Measurements from ENCODE around the gene CEP72.
"Not testable (repeated sequence)": the region's sequence is repeated elsewhere in the genome, so short reads cannot be mapped to it uniquely, and the experiment has no call there.

The CEP72 gene

DNA sequence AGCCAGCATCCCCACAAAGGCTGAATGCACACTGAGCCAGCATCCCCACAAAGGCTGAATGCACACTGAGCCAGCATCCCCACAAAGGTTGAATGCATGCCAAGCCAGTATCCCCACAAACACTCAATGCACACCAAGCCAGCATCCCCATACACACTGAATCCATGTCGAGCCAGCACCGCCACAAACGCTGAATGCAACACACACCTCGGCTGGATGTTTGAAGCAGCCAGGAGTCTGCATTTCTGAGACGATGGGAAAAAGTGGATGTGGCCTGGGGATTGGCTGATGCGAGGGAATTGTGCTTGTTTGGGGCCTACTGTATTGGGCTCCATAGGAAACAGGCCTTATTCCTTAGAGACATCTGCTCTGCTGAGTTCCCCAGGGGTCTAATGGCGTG lies 30.9 kb upstream of the CEP72 start:
- no peak for DNase-seq (ENCODE audit: low spot score)

DNA sequence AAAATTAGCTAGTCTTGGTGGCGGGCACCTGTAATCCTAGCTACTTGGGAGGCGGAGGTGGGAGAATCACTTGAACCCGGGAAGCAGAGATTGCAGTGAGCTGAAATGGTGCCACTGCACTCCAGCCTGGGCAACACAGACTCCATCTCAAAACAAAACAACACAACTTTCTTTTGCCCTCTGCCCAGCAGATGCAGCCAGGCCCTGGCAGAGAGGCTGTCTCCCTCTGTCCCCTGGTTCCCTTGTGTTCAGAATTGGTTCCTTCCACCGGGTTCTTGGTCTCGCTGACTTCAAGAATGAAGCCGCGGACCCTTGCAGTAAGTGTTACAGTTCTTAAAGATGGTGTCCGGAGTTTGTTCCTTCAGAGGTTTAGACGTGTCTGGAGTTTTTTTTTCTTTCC lies 30.2 kb upstream of the CEP72 start:
- no peak for DNase-seq (ENCODE audit: low spot score)

DNA sequence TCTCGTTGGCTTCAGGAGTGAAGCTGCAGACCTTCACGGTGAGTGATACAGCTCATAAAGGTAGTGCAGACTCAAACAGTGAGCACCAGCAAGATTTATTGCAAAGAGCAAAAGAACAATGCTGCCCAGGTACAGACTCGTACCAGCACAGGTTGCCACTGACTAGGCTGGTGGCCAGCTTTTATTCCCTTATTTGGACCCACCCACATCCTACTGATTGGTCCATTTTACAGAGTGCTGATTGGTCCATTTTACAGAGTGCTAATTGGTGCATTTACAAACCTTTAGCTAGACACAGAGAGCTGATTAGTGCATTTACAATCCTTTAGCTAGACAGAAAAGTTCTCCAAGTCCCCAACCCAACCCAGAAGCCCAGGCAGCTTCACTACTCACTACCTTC lies 29.7 kb upstream of the CEP72 start:
- DNase-seq (ENCODE audit: low spot score) = not testable (repeated sequence)

DNA sequence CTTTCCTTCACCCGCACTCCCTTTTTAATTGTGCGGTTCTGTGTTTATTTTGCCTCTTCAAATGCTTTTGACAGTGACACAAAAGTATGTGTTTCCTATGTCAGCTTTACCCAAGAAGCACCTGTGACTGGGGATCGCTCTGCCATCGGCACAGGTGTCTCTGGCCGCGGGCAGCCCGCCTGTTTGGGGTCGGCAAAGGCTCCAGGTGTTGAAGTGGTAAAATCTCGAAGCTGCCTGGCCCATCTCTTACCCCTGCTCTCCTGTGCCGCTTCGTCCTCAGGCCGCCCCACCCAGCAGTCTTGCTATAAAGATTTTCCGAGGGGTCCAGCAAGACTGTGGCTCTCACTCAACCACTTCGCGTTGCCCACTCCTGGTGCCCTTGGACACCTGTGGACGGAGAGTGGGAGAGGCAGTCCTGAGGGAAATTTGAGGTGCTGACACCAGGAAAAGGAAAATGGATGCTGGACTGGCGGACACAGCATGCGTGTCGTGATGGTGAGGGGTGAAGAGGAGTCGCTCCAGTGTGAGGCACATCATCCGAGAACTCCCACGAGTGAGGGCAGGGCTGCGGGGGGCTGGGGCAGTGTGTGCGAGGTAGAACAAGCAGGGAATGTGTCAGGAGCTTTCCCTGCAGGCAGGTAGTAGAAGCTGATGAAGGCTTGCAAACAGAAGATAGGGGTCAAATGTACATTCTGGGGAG lies 29.1 kb upstream of the CEP72 start:
- no peak for DNase-seq (ENCODE audit: low spot score)

DNA sequence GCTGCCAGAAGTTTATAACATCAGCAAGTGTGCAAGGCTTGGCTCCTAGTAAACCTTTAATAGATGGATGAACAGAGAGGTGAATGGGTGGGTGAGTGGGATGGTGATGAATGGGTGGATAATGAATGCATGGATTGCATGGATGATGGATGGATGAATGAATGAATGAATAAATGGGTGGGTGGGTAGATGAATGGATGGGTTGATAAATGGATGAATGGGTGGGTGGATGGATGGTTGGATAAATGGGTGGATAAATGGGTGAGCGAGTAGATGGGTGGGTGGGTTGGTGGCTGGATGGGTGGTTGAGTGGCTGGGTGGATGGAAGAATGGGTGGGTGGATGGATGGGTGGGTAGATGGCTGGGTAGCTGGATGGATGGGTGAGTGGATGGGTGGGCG lies 28.5 kb upstream of the CEP72 start:
- no peak for DNase-seq (ENCODE audit: low spot score)

DNA sequence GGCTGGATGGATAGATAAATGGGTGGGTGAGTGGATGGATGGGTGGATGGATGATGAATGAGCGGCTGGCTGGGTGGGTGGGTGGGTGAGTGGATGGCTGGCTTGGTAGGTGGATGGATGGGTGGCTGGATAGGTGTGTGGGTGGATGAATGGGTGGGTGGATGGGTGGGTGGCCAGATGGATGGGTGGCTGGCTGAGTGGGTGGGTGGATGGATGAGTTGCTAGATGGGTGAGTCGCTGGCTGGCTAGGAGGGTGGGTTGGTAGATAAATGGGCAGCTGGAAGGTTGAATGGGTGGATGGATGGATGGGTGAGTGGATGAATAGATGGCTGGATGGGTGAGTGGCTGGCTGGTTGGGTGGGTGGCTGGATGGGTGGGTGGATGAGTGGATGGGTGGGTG lies 27.9 kb upstream of the CEP72 start:
- no peak for DNase-seq (ENCODE audit: low spot score)

DNA sequence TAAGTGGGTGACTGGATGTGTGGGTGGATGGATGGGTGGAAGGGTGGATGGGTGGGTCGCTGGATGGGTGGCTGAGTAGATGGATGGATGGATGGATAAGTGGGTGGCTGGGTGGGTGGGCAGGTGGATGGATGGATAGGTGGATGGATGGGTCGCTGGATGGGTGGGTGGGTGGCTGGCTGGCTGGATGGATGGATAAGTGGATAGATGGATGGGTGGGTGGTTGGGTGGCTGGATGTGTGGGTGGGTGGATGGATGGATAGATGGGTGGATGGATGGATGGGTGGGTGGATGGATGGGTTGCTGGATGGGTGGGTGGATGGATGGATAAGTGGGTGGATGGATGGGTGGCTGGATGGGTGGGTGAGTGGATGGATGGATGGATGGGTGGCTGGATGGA lies 27.3 kb upstream of the CEP72 start:
- DNase-seq (ENCODE audit: low spot score) = no peak

DNA sequence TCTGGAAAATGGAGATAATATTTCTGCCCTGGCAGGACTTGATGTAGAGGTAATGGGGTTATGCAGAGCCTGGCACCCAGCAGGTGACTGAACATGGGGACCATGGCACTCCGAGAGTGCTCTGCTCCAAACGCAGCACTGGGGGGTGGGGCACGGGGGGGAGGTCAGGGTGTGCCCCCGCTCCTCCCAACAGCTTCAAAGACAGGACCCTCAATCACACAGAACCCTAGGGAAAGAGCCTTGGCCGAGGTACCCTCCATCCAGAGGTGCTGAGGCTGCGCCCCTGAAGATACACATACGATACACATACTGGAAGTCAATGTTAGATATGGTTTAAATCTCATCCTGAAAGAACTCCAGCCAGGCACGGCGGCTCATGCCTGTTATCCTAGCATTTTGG lies 26.6 kb upstream of the CEP72 start:
- no peak for DNase-seq (ENCODE audit: low spot score)

DNA sequence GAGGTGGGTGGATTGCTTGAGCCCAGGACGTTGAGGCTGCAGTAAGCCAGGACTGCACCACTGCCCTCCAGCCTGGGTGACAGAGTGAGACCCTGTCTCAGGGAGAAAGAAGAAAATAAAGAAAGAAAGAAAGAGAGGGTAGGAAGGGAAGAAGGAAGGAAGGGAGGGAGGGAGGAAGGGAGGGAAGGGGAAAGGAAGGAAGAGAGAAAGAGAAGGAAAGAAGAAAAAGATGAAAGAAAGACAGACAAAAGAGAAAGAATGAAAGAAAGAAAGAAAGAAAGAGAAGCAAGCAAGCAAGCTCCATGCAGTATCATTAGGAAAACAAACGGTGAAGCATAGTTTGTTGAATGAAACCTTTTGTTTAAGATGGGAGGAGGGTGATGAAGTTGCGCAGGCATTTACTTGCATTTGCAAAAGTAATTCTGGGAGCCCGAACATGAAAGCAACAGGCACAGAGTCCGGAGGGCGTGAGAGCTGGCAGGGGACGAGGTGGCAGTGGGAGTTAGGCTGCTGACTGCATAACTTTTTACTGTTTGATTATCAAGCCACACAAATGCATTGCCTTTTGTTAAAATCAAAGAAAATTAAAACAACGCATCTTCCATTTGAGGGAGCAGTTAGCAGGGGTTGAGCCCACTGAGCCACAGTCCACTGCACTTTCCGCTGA lies 26.0 kb upstream of the CEP72 start:
- no peak for DNase-seq (ENCODE audit: low spot score)

DNA sequence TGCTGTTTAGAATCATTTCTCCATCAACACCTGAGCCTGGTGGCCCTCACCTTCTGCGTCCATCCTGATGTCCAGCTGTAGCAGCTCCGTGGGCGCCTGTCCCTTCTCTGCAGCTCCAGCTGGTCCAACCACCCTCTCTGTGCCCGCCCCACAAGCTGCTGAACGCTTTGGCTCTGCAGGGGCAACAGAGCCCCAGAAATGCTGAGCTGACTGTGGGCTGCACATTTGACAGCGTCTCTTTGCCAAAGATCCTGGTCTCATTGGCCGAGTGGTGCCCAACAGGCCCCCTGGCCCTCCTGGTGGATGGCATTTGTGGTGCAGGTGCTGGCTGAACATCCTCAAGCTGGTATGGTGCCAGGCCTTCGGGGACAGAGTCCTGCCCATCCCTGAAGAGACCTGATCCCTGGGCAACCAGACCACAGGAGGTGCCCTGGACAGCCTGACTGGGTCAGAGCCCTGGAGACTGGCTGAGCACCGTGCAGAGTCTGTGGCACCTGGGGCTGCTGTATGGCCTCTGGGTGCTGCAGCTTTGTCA lies 25.3 kb upstream of the CEP72 start:
- DNase-seq (ENCODE audit: low spot score) = no peak

DNA sequence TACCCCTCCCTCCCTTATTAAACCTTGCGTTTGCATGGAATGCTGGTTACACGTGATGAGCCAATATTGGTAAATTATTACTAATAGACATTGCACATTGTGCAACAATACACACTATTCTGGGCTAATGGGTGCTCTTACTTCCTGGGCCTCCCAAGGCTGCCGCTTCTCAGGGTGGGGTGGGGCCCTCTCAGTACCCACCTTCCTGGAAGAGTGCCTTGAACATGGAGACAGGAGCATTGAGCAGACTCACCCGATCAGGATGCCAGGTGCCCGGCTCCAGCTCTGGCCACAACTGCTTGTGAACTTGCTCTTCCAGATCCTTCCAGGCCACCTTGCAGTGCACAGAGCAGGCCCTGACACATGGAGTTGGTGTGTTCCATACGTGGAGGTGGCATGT lies 24.7 kb upstream of the CEP72 start:
- no peak for DNase-seq (ENCODE audit: low spot score)

DNA sequence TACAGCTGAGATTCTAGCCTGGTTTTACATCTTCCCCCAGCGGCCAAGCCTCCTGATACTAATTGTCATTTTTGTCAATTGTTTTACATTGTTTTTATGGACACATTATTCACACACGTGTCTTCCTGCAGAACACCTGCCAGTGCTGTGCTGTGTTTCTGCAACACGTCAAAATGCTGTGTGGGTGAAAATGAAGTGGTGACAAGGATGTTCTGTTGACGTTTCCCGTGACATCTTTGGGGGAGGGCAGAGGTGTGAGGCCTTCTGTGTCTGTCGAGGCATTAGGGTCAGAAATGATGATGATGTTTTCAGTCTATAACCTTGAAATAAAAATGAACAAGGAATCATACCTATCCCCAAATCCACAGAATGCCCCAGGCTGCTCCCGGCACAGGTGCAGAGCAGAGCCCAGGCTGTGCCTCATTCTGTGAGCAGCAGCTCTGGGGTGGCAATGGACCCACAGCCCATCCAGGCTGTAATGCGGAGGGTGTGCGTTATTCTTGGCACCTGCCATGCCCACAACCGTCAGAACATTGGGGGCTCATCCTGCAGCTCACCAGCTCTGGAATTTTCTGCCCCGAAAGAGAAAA lies 23.6 kb upstream of the CEP72 start:
- no peak for DNase-seq (ENCODE audit: low spot score)

DNA sequence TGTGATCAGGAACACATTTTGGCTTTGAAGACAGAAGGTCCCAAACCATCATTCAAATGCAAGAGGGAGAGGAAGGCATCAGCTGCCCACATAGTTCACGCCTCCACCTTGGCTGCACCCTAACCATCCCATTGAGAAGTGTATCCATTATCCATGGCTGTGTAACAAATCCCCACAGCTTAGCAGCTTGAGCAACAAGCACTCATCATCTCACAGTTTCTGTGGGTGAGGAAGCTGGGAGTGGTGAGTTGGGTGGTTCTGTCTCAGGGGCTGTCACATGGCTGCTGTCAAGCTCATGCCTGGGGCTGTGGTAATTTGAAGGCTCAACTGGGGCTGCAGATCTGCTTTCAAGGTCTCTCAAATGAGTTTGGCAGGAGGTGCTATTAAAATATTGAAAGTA lies 23.0 kb upstream of the CEP72 start:
- DNase-seq (ENCODE audit: low spot score) = no peak

DNA sequence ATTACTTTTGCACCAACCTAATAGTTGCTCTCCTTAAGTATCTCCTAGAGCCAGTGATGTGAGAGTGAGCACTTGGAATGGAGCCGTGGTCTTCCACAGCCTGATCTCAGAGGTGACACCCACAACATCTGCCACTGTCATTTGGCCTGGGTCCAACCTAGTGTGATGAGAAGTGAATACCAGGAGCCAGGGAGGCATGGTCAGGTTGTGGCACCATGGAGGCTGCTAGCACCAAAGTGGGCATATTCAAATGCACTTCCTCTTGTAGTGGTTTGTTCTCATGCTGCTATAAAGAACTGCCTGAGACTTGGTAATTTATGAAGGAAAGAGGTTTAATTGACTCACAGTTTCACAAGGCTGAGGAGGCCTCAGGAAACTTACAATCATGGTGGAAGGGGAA lies 22.6 kb upstream of the CEP72 start:
- DNase-seq (ENCODE audit: low spot score) = no peak

DNA sequence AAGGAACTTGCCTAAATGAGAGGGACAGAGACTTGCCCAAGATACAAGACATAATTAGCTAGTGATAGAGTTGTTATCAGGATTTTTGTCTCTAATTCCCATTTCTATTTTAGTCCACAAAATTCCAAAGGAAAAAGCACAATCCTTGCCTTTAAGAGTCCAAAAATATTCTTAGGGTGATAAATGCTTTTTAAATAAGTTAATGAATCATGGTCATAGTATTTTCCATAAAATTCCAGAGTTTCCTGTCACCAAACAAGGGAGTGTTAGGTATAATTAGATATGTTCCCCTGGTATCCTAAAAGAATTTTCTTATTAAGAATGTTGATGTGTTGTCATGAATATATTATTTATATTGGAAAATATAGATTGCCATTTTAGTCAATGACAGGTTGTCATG lies 21.8 kb upstream of the CEP72 start:
- DNase-seq (ENCODE audit: low spot score) = no peak

DNA sequence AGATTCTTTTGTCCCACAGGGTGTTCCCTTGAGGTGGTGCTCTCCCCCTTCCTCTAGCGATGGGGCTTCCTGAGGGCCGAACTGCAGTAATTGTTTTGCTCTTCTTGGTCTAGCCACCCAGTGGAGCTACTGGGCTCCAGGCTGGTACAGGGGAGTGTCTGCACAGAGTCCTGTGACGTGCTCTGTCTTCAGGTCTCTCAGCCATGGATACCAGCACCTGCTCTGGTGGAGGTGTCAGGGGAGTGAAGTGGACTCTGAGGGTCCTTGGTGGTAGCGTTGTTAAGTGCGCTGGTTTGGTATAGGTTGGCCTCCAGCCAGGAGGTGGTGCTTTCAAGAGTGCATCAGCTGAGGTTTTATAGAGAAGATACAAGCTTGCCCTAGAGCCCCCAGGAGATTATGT lies 20.4 kb upstream of the CEP72 start:
- no peak for DNase-seq (ENCODE audit: low spot score)

DNA sequence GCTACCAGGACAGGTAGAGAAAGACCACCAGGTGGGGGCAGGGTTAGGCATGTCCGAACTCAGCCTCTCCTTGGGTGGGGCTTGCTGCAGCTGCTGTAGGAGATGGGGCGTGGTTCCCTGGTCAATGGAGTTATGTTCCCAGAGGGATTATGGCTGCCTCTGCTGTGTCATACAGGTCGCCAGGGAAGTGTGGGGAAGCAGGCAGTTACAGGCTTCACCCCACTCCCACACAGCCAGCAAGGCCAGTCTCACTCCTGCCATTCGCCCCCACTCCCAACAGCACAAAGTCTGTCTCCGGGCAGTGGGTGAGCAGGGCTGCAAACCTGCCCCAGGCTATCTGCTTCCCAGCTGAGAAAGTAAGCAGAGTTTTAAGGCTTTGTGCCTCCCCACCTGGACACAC lies 20.0 kb upstream of the CEP72 start:
- no peak for DNase-seq (ENCODE audit: low spot score)

DNA sequence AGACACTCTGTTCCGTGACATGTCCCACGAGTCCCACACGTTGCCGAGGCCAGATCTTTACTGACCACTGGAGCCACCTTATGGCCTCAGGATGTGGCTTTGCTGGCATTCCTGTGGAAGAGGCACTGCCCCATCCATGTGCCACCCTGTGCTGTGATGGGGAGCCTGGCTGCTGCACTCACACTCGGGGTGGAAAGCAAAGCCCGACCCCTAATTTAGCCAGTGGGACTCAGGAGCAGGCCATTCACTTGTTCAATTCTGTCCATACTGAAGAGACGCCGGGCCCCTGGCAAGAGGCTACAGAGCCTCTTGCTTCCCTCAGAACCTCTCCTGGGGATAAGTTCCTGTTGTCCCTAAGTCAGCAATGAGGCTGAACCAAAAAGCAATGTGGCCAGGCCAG lies 18.6 kb upstream of the CEP72 start:
- DNase-seq (ENCODE audit: low spot score) = no peak

DNA sequence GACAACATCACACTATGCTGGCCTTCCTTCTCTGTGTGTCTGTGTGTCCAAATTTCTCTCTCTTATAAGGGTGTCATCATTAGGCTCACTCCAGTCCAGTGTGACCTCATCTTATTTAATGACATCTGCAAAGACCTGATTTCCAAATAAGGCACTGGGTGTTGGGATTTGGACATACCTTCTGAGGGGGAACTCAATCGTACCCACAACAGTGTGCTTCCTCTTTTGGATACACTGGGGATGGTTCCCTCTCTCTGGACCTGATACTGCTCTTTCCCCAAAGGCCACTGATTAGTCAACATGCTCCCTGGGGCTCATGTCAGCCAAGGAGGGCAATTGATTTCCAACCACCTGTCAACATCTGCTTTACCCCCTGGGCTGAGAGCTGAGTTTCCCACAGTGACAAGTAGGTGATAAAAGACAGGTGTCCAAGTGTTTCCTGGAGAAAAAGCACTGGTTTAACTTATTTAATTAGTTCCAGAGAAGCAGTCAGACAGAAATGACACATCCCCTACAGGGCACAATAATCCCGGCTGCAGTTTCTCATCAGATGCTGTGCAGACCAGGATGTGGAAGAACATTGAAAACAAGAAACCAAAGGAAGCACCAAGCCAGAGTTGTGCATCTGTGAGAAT lies 17.8 kb upstream of the CEP72 start:
- no peak for DNase-seq (ENCODE audit: low spot score)

DNA sequence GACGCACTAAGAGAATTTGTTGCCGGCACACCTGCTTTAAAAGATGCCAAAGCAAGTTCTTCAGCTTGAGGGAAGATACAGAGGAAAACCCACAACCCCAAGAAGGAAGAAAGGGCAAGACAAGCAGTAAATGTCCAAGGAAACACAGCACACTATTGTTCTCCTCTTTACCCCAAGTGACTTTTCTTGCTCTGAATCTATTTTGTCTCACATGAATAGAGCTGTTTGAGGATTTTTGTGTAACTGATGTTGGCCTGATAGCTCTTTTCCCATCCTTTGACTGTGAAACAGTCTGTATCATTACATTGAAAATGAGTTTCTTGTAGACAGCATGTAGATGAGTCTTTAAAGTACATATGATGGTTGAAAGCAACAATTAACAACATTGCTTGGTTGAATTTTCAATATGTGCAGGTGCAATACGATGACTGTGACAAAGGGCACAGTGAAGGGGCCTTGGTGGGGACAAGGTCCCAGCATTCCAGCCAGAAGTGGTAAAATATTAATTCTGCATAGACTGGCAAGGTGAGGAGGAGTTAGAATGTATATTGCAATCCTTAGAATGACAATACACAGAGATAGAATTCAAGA lies 16.8 kb upstream of the CEP72 start:
- DNase-seq (ENCODE audit: low spot score) = peak; percentile 69

DNA sequence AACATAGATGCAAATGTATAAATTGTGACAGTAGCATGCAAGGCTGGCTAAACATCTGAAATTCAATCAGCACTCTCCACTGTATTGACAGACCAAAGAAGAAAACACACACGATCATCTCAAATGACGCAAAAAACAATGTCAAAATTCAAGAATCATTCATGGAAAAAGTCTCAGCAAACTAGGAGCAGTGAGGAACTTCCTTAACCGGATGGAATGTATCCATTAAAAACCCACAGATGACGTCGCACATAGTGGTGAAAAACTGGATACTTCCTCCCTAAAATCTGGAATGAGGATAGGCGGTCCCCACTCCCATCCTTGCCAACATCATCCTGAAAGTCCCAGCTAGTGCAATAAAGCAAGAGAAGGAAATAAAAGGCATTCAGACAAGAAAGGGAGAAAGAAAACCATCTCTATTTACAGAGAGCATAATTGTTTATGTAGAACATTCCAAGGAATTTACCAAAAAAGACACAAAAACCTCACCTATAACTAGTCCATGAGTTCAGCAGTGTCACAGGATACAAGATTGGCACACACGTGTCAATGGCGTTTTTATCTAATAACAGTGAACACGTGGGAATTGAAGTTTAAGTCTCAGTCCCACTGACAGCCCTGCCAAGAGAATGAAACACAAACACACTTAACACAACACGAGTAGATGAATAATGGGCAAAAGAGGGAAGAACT lies 14.1 kb upstream of the CEP72 start:
- DNase-seq (ENCODE audit: low spot score) = no peak

DNA sequence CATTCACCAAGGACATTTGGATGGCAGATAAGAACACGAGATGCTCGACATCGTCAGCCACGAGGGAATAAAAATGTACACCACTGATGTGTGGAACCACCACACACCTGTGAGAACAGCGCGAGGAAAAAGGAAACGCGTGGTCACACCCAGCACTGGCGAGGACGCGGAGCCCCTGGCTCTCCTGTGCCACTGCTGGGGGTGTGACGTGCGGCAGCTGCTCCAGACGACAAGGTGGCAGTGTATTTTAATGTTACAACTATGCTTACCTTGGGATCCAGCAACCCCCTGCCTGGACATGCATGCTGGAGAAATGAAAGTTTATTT lies 13.6 kb upstream of the CEP72 start:
- DNase-seq (ENCODE audit: low spot score) = no peak
